Liver (tissue), 9 donors: Measurements from ENCODE around the gene JDP2. TPM values are rescaled to one million over a fixed set of nuclear protein-coding genes. Genes with fewer than 3 reads are reported as not detected.

Experiments used
- DNase-seq: peaks from one replicate; pipeline ENCODE4 v3.0.0-alpha.2; 2017; ENCODE audit warnings: low spot score
- H3K27ac ChIP-seq, 2 donors: one replicate each; pipeline ENCODE4 v1.7.0; 2013; ENCODE audit warnings: inconsistent platforms in 2 of 2, low read length in 2 of 2, control low read depth in 1 of 2, low read depth in 1 of 2, mild to moderate bottlenecking in 1 of 2
- H3K27me3 ChIP-seq, 4 donors: one replicate each; pipeline versions ENCODE4 v1.6.1 to v1.7.0; 2013; ENCODE audit warnings: low read length in 3 of 4, inconsistent platforms in 1 of 4, mild to moderate bottlenecking in 1 of 4, moderate library complexity in 1 of 4; ENCODE audit not compliant: control insufficient read depth in 4 of 4, insufficient read depth in 4 of 4
- H3K36me3 ChIP-seq, 4 donors: one replicate each; pipeline versions ENCODE4 v1.6.1 to v1.7.0; 2013; ENCODE audit warnings: low read length in 3 of 4, mild to moderate bottlenecking in 3 of 4, low read depth in 1 of 4, moderate library complexity in 1 of 4; ENCODE audit not compliant: control insufficient read depth in 4 of 4, insufficient read depth in 3 of 4
- H3K4me1 ChIP-seq, 4 donors: one replicate each; pipeline versions ENCODE4 v1.6.1 to v1.7.0; 2013; ENCODE audit warnings: low read length in 3 of 4, mild to moderate bottlenecking in 3 of 4, moderate library complexity in 1 of 4; ENCODE audit not compliant: control insufficient read depth in 4 of 4, insufficient read depth in 4 of 4
- H3K4me3 ChIP-seq, 3 donors: one replicate each; pipeline versions ENCODE4 v1.6.1 to v1.7.0; 2013; ENCODE audit warnings: low read length in 3 of 3, control low read depth in 1 of 3, low read depth in 1 of 3, mild to moderate bottlenecking in 1 of 3
- H3K9ac ChIP-seq, 2 donors: one replicate each; pipeline ENCODE4 v1.7.0; 2013; ENCODE audit warnings: low read length in 2 of 2, mild to moderate bottlenecking in 2 of 2, moderate library complexity in 2 of 2, control low read depth in 1 of 2, low read depth in 1 of 2
- H3K9me3 ChIP-seq, 4 donors: one replicate each; pipeline versions ENCODE4 v1.6.1 to v1.7.0; 2013; ENCODE audit warnings: low read length in 3 of 4; ENCODE audit not compliant: control insufficient read depth in 4 of 4
- EGR1 ChIP-seq, 2 donors: IDR thresholded peaks; 2 replicates each; pipeline ENCODE4 v1.6.1; 2016 to 2018; ENCODE audit warnings: antibody characterized with exemption in 2 of 2, low read depth in 2 of 2
- FOXA1 ChIP-seq: IDR thresholded peaks from 2 replicates; pipeline ENCODE4 v1.6.1; 2016; ENCODE audit warnings: antibody characterized with exemption
- FOXA2 ChIP-seq: IDR thresholded peaks from 2 replicates; pipeline ENCODE4 v1.6.1; 2016; ENCODE audit warnings: antibody characterized with exemption
- GABPA ChIP-seq, 2 donors: IDR thresholded peaks in 1 of 2; conservative IDR thresholded peaks in 1 of 2; 2 replicates each; pipeline ENCODE4 v1.6.1; 2016; ENCODE audit warnings: antibody characterized with exemption in 2 of 2, mild to moderate bottlenecking in 1 of 2, moderate library complexity in 1 of 2
- HNF4A ChIP-seq, 2 donors: conservative IDR thresholded peaks; 2 replicates each; pipeline ENCODE4 v1.6.1; 2016; ENCODE audit warnings: antibody characterized with exemption in 2 of 2, mild to moderate bottlenecking in 2 of 2
- JUND ChIP-seq, 2 donors: IDR thresholded peaks; 2 replicates each; pipeline ENCODE4 v1.6.1; 2016; ENCODE audit warnings: antibody characterized with exemption in 2 of 2
- RAD21 ChIP-seq, 2 donors: IDR thresholded peaks; 2 replicates each; pipeline ENCODE4 v1.6.1; 2016; ENCODE audit warnings: antibody characterized with exemption in 2 of 2, mild to moderate bottlenecking in 2 of 2
- RXRA ChIP-seq, 2 donors: IDR thresholded peaks; 2 replicates each; pipeline ENCODE4 v1.6.1; 2017 to 2018; ENCODE audit warnings: antibody characterized with exemption in 2 of 2, mild to moderate bottlenecking in 1 of 2
- YY1 ChIP-seq: IDR thresholded peaks from 2 replicates; pipeline ENCODE4 v1.6.1; 2016; ENCODE audit warnings: antibody characterized with exemption, mild to moderate bottlenecking
- WGBS: extraction: QIAGEN DNeasy Blood & Tissue Kit; methylation state at CpG from one replicate; pipeline ENCODE4 v1.1.7; 2013; 5-methylcytosine and 5-hydroxymethylcytosine counted together
- polyA plus RNA-seq, 2 donors: library from polyadenylated mRNA; stranded (reverse) in 1 of 2; unstranded in 1 of 2; fragments of 200-250 nt in 1 of 2; fragments of >200 nt in 1 of 2; fragmentation: Nextera tagmentation in 1 of 2; extraction: Ambion mirVana in 1 of 2; gene quantifications; one replicate each; pipeline versions ENCODE4 v1.2.1 to v1.2.3, GENCODE V29; 2013 to 2015
- total RNA-seq, 2 donors: library from RNA; depleted of rRNA; stranded (reverse); fragments of >200 nt; gene quantifications; one replicate each; pipeline ENCODE4 v1.2.3, GENCODE V29; 2014
- TF ChIP-seq, protein P1 (sequence below): IDR thresholded peaks from 2 replicates; pipeline ENCODE4 v1.6.1; 2016; ENCODE audit warnings: antibody characterized with exemption, mild to moderate bottlenecking
- TF ChIP-seq, protein P2 (sequence below): IDR thresholded peaks from 2 replicates; pipeline ENCODE4 v1.6.1; 2016; ENCODE audit warnings: antibody characterized with exemption
- TF ChIP-seq, protein P3 (sequence below): IDR thresholded peaks from 2 replicates; pipeline ENCODE4 v1.6.1; 2016; ENCODE audit warnings: antibody characterized with exemption
- TF ChIP-seq, protein P4 (sequence below): IDR thresholded peaks from 2 replicates; pipeline ENCODE4 v1.6.1; 2016; ENCODE audit warnings: antibody characterized with exemption
- TF ChIP-seq, protein P5 (sequence below): fragments of 150-350 bp; IDR thresholded peaks from 2 replicates; pipeline ENCODE4 v1.5.1; 2017; ENCODE audit warnings: improper control_type of control experiment, low read depth, low read length; ENCODE audit not compliant: missing input control
- donor health status: healthy.
- donor health status: healthy.
- donor health status: healthy.
- donor health status: healthy.
- donor health status: healthy.

Gene JDP2
- total and polyA plus RNA-seq, 4 donors, result 2.4 to 14.6 (median 8.7) TPM

DNA sequence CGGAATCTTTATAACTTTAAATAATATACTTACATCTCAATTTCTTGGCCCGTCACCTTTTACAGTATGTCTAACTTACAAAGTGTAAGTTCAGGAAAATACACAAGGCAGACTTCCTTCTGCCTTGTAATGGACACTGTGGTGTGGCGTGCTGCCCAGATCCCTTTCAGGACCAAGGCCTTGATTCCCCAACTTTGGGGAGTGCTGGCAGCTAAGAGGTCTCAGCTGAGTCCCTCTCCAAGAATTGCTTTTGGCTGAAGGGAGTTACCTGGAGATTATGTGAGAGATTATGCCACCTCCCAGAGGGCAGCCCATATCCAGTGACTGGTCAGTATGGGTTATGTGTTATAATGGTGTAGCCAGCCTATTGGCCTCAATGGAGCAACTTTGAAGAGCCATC lies 73.3 kb downstream of the JDP2 start:
- Histone ChIP-seq H3K9ac (no peak overlapping the region), H3K27me3 (no peaks in the 10 kb centered on the region), H3K9me3 (no peaks in the 10 kb centered on the region), H3K4me1 (no peaks in the 10 kb centered on the region), H3K36me3 (no peaks in the 10 kb centered on the region), H3K4me3 (no peak overlapping the region), H3K27ac (no peak overlapping the region)
- WGBS, result 95% methylated on average over 3 of the region's 3 CpGs
- DNase-seq, result no peak
- TF ChIP-seq JUND (IDR thresholded peaks at IDR 0.05), result no peak
- TF ChIP-seq, protein P1, sequence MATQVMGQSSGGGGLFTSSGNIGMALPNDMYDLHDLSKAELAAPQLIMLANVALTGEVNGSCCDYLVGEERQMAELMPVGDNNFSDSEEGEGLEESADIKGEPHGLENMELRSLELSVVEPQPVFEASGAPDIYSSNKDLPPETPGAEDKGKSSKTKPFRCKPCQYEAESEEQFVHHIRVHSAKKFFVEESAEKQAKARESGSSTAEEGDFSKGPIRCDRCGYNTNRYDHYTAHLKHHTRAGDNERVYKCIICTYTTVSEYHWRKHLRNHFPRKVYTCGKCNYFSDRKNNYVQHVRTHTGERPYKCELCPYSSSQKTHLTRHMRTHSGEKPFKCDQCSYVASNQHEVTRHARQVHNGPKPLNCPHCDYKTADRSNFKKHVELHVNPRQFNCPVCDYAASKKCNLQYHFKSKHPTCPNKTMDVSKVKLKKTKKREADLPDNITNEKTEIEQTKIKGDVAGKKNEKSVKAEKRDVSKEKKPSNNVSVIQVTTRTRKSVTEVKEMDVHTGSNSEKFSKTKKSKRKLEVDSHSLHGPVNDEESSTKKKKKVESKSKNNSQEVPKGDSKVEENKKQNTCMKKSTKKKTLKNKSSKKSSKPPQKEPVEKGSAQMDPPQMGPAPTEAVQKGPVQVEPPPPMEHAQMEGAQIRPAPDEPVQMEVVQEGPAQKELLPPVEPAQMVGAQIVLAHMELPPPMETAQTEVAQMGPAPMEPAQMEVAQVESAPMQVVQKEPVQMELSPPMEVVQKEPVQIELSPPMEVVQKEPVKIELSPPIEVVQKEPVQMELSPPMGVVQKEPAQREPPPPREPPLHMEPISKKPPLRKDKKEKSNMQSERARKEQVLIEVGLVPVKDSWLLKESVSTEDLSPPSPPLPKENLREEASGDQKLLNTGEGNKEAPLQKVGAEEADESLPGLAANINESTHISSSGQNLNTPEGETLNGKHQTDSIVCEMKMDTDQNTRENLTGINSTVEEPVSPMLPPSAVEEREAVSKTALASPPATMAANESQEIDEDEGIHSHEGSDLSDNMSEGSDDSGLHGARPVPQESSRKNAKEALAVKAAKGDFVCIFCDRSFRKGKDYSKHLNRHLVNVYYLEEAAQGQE, result no peak
- no peak for TF ChIP-seq FOXA1
- no peak for TF ChIP-seq EGR1 (IDR thresholded peaks at IDR 0.05; ENCODE audit: low read depth in 2 of 2)
- TF ChIP-seq YY1, result no peak
- TF ChIP-seq HNF4A (conservative IDR thresholded peaks at IDR 0.05), result no peak
- TF ChIP-seq, protein P2, sequence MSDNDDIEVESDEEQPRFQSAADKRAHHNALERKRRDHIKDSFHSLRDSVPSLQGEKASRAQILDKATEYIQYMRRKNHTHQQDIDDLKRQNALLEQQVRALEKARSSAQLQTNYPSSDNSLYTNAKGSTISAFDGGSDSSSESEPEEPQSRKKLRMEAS, result no peak
- TF ChIP-seq, protein P3, sequence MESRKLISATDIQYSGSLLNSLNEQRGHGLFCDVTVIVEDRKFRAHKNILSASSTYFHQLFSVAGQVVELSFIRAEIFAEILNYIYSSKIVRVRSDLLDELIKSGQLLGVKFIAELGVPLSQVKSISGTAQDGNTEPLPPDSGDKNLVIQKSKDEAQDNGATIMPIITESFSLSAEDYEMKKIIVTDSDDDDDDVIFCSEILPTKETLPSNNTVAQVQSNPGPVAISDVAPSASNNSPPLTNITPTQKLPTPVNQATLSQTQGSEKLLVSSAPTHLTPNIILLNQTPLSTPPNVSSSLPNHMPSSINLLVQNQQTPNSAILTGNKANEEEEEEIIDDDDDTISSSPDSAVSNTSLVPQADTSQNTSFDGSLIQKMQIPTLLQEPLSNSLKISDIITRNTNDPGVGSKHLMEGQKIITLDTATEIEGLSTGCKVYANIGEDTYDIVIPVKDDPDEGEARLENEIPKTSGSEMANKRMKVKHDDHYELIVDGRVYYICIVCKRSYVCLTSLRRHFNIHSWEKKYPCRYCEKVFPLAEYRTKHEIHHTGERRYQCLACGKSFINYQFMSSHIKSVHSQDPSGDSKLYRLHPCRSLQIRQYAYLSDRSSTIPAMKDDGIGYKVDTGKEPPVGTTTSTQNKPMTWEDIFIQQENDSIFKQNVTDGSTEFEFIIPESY, result no peak
- no peak for TF ChIP-seq FOXA2
- TF ChIP-seq RXRA (IDR thresholded peaks at IDR 0.05), result no peak
- TF ChIP-seq, protein P4, sequence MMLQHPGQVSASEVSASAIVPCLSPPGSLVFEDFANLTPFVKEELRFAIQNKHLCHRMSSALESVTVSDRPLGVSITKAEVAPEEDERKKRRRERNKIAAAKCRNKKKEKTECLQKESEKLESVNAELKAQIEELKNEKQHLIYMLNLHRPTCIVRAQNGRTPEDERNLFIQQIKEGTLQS, result no peak

DNA sequence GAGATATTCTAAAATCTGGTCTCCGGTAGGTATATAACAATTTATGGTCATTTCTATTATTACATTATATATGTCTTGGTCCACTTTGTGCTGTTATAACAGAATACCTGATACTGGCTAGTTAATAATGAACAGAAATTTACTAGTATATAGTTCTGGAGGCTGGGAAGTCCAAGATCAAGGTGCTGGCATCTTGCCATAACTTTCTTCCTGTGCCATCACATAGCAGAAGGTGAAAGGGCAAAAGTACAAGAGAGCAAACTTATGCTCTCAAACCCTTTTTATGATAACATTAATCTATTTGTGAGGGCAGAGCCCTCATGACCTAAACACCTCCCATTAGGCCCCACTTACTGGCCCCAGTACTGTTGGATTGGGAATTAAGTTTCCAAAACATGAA lies 76.6 kb downstream of the JDP2 start:
- DNase-seq, result no peak

More for the DNA sequence above, 76.6 kb downstream of the JDP2 start:
- H3K9me3 ChIP-seq, result peaks cover 0 to 4% (median 0%) of the 10 kb centered on the region in 4 donors
- H3K9ac ChIP-seq, result no peak overlapping the region
- H3K36me3 ChIP-seq, result no peaks in the 10 kb centered on the region
- no peak for TF ChIP-seq HNF4A (conservative IDR thresholded peaks at IDR 0.05)
- TF ChIP-seq, protein P5, sequence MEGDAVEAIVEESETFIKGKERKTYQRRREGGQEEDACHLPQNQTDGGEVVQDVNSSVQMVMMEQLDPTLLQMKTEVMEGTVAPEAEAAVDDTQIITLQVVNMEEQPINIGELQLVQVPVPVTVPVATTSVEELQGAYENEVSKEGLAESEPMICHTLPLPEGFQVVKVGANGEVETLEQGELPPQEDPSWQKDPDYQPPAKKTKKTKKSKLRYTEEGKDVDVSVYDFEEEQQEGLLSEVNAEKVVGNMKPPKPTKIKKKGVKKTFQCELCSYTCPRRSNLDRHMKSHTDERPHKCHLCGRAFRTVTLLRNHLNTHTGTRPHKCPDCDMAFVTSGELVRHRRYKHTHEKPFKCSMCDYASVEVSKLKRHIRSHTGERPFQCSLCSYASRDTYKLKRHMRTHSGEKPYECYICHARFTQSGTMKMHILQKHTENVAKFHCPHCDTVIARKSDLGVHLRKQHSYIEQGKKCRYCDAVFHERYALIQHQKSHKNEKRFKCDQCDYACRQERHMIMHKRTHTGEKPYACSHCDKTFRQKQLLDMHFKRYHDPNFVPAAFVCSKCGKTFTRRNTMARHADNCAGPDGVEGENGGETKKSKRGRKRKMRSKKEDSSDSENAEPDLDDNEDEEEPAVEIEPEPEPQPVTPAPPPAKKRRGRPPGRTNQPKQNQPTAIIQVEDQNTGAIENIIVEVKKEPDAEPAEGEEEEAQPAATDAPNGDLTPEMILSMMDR, result no peak
- TF ChIP-seq RXRA (IDR thresholded peaks at IDR 0.05), result no peak
- TF ChIP-seq YY1, result no peak
- no peak for TF ChIP-seq RAD21 (IDR thresholded peaks at IDR 0.05)
- no peak for TF ChIP-seq GABPA (IDR thresholded peaks at IDR 0.05 in 1 of 2, conservative IDR thresholded peaks at IDR 0.05 in 1 of 2)
- no peak for TF ChIP-seq JUND (IDR thresholded peaks at IDR 0.05)
- TF ChIP-seq FOXA1, result no peak
- TF ChIP-seq, protein P2, result no peak
- H3K27me3 ChIP-seq, result no peaks in the 10 kb centered on the region
- H3K4me3 ChIP-seq, result no peak overlapping the region
- no peak overlapping the region for H3K27ac ChIP-seq
- 99% methylated on average over 1 of the region's 1 CpG for WGBS
- no peaks in the 10 kb centered on the region for H3K4me1 ChIP-seq
